Liver (tissue), 9 donors: ENCODE results near the gene CCDC91. TPM values are rescaled to one million over a fixed set of nuclear protein-coding genes. Genes with fewer than 3 reads are reported as not detected.

Experiments
- DNase-seq: peaks from one replicate; pipeline ENCODE4 v3.0.0-alpha.2; 2017; ENCODE audit warnings: low spot score
- H3K27ac ChIP-seq, 2 donors: one replicate each; pipeline ENCODE4 v1.7.0; 2013; ENCODE audit warnings: inconsistent platforms in 2 of 2, low read length in 2 of 2, control low read depth in 1 of 2, low read depth in 1 of 2, mild to moderate bottlenecking in 1 of 2
- H3K27me3 ChIP-seq, 4 donors: one replicate each; pipeline versions ENCODE4 v1.6.1 to v1.7.0; 2013; ENCODE audit warnings: low read length in 3 of 4, inconsistent platforms in 1 of 4, mild to moderate bottlenecking in 1 of 4, moderate library complexity in 1 of 4; ENCODE audit not compliant: control insufficient read depth in 4 of 4, insufficient read depth in 4 of 4
- H3K36me3 ChIP-seq, 4 donors: one replicate each; pipeline versions ENCODE4 v1.6.1 to v1.7.0; 2013; ENCODE audit warnings: low read length in 3 of 4, mild to moderate bottlenecking in 3 of 4, low read depth in 1 of 4, moderate library complexity in 1 of 4; ENCODE audit not compliant: control insufficient read depth in 4 of 4, insufficient read depth in 3 of 4
- H3K4me1 ChIP-seq, 4 donors: one replicate each; pipeline versions ENCODE4 v1.6.1 to v1.7.0; 2013; ENCODE audit warnings: low read length in 3 of 4, mild to moderate bottlenecking in 3 of 4, moderate library complexity in 1 of 4; ENCODE audit not compliant: control insufficient read depth in 4 of 4, insufficient read depth in 4 of 4
- H3K4me3 ChIP-seq, 3 donors: one replicate each; pipeline versions ENCODE4 v1.6.1 to v1.7.0; 2013; ENCODE audit warnings: low read length in 3 of 3, control low read depth in 1 of 3, low read depth in 1 of 3, mild to moderate bottlenecking in 1 of 3
- H3K9ac ChIP-seq, 2 donors: one replicate each; pipeline ENCODE4 v1.7.0; 2013; ENCODE audit warnings: low read length in 2 of 2, mild to moderate bottlenecking in 2 of 2, moderate library complexity in 2 of 2, control low read depth in 1 of 2, low read depth in 1 of 2
- H3K9me3 ChIP-seq, 4 donors: one replicate each; pipeline versions ENCODE4 v1.6.1 to v1.7.0; 2013; ENCODE audit warnings: low read length in 3 of 4; ENCODE audit not compliant: control insufficient read depth in 4 of 4
- ATF3 ChIP-seq: IDR thresholded peaks from 2 replicates; pipeline ENCODE4 v1.6.1; 2016; ENCODE audit warnings: antibody characterized with exemption
- CTCF ChIP-seq: fragments of 150-350 bp; IDR thresholded peaks from 2 replicates; pipeline ENCODE4 v1.5.1; 2017; ENCODE audit warnings: improper control_type of control experiment, low read depth, low read length; ENCODE audit not compliant: missing input control
- FOXA2 ChIP-seq: IDR thresholded peaks from 2 replicates; pipeline ENCODE4 v1.6.1; 2016; ENCODE audit warnings: antibody characterized with exemption
- GABPA ChIP-seq, 2 donors: IDR thresholded peaks in 1 of 2; conservative IDR thresholded peaks in 1 of 2; 2 replicates each; pipeline ENCODE4 v1.6.1; 2016; ENCODE audit warnings: antibody characterized with exemption in 2 of 2, mild to moderate bottlenecking in 1 of 2, moderate library complexity in 1 of 2
- HNF4A ChIP-seq, 2 donors: conservative IDR thresholded peaks; 2 replicates each; pipeline ENCODE4 v1.6.1; 2016; ENCODE audit warnings: antibody characterized with exemption in 2 of 2, mild to moderate bottlenecking in 2 of 2
- JUND ChIP-seq, 2 donors: IDR thresholded peaks; 2 replicates each; pipeline ENCODE4 v1.6.1; 2016; ENCODE audit warnings: antibody characterized with exemption in 2 of 2
- MAX ChIP-seq: IDR thresholded peaks from 2 replicates; pipeline ENCODE4 v1.6.1; 2016; ENCODE audit warnings: antibody characterized with exemption
- RAD21 ChIP-seq, 2 donors: IDR thresholded peaks; 2 replicates each; pipeline ENCODE4 v1.6.1; 2016; ENCODE audit warnings: antibody characterized with exemption in 2 of 2, mild to moderate bottlenecking in 2 of 2
- REST ChIP-seq: IDR thresholded peaks from 2 replicates; pipeline ENCODE4 v1.6.1; 2016; ENCODE audit warnings: antibody characterized with exemption, mild to moderate bottlenecking
- RXRA ChIP-seq, 2 donors: IDR thresholded peaks; 2 replicates each; pipeline ENCODE4 v1.6.1; 2017 to 2018; ENCODE audit warnings: antibody characterized with exemption in 2 of 2, mild to moderate bottlenecking in 1 of 2
- SP1 ChIP-seq: IDR thresholded peaks from 2 replicates; pipeline ENCODE4 v1.6.1; 2018; ENCODE audit warnings: antibody characterized with exemption, mild to moderate bottlenecking
- TAF1 ChIP-seq: conservative IDR thresholded peaks from 2 replicates; pipeline ENCODE4 v1.6.1; 2016; ENCODE audit warnings: antibody characterized with exemption, mild to moderate bottlenecking
- ZBTB33 ChIP-seq: IDR thresholded peaks from 2 replicates; pipeline ENCODE4 v1.6.1; 2016; ENCODE audit warnings: antibody characterized with exemption
- WGBS: extraction: QIAGEN DNeasy Blood & Tissue Kit; methylation state at CpG from one replicate; pipeline ENCODE4 v1.1.7; 2013; 5-methylcytosine and 5-hydroxymethylcytosine counted together
- polyA plus RNA-seq, 2 donors: library from polyadenylated mRNA; stranded (reverse) in 1 of 2; unstranded in 1 of 2; fragments of 200-250 nt in 1 of 2; fragments of >200 nt in 1 of 2; fragmentation: Nextera tagmentation in 1 of 2; extraction: Ambion mirVana in 1 of 2; gene quantifications; one replicate each; pipeline versions ENCODE4 v1.2.1 to v1.2.3, GENCODE V29; 2013 to 2015
- total RNA-seq, 2 donors: library from RNA; depleted of rRNA; stranded (reverse); fragments of >200 nt; gene quantifications; one replicate each; pipeline ENCODE4 v1.2.3, GENCODE V29; 2014
- donor health status: healthy.
- donor health status: healthy.
- donor health status: healthy.
- donor health status: healthy.
- donor health status: healthy.

Gene CCDC91
- total and polyA plus RNA-seq, 4 donors = 8.4 to 29.0 (median 15.1) TPM

- TF ChIP-seq MAX (no peak), TAF1 (no peak), RAD21 (IDR thresholded peaks at IDR 0.05) (no peak), SP1 (no peak), HNF4A (conservative IDR thresholded peaks at IDR 0.05) (no peak), ZBTB33 (no peak), GABPA (IDR thresholded peaks at IDR 0.05 in 1 of 2, conservative IDR thresholded peaks at IDR 0.05 in 1 of 2) (no peak), ATF3 (no peak), JUND (IDR thresholded peaks at IDR 0.05) (no peak), RXRA (IDR thresholded peaks at IDR 0.05) (no peak), FOXA2 (no peak), REST (no peak), CTCF (no peak)
These were observed 12.4 kb upstream of the CCDC91 start for GRCh38 chr12:28177905-28178304.

GRCh38 chr12:28178775-28179174, 11.5 kb upstream of the CCDC91 start:
- H3K27ac ChIP-seq = no peak overlapping the region
- TF ChIP-seq FOXA2 (no peak), ZBTB33 (no peak)
- no peaks in the 10 kb centered on the region for H3K4me1 ChIP-seq
- H3K27me3 ChIP-seq = no peaks in the 10 kb centered on the region
- H3K4me3 ChIP-seq = no peak overlapping the region
- WGBS = 91% methylated on average over 7 of the region's 7 CpGs
- no peak for DNase-seq
- H3K9me3 ChIP-seq = no peaks in the 10 kb centered on the region
- H3K36me3 ChIP-seq = no peaks in the 10 kb centered on the region
- no peak overlapping the region for H3K9ac ChIP-seq

More at GRCh38 chr12:28177905-28178304, 12.4 kb upstream of the CCDC91 start:
- H3K27me3 ChIP-seq = no peaks in the 10 kb centered on the region
- DNase-seq = no peak
- no peaks in the 10 kb centered on the region for H3K36me3 ChIP-seq
- H3K9ac ChIP-seq = no peak overlapping the region
- H3K27ac ChIP-seq = no peak overlapping the region
- H3K9me3 ChIP-seq = no peaks in the 10 kb centered on the region
- no peak overlapping the region for H3K4me3 ChIP-seq
- H3K4me1 ChIP-seq = no peaks in the 10 kb centered on the region
